ENCODE data around the gene OR10J5. TPM values are rescaled to one million over a fixed set of nuclear protein-coding genes. Genes with fewer than 3 reads are reported as not detected.

Gene OR10J5
- total RNA-seq, 4 donors from 2014 or later = not detected

DNA sequence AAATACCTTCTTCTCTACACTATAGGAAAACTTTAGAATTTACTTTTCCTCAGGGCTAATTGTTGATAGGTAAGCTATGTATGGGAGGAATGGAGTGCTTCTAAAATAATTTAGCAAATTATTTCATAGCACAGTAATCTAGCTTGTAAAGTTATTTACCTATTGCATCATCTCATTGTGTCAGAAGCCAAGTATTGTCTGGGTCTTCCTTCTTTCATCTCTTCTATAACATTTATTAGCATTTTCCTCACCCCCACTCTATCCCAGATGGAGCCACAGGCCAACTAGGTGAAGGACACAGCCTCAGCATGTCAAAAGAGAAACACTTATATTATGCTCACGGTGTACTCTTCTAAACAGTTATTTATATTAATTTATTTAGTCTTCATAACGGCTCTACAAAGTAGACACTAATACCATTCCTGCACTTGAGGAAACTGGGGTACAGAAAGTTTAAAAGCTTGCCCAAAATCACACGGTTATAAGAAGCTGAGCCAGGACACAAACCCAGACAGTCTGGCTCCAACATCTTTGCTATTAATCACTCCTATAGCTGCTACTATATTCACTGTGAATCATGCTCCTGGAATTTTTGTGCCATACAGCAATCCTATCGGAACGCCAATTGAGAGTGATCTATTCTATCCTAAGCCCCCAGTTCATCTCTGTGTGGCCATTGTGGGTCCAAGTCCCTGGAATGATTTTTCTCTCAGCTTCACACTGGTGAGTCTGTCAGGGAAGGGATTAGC, 43.1 kb downstream of the OR10J5 start:
- Histone ChIP-seq H3K27me3 (no peaks in the 10 kb centered on the region), H3K9me3 (no peaks in the 10 kb centered on the region), H3K36me3 (no peaks in the 10 kb centered on the region), H3K4me1 (no peaks in the 10 kb centered on the region), H3K27ac (no peak overlapping the region), H3K4me3 (no peak overlapping the region)
- DNase-seq = no peak
- 55 to 65% methylated on average over 5 of the region's 5 CpGs for WGBS, 2 donors
- intact Hi-C loops (cut with DNase I) = no loop called here
- no peak for TF ChIP-seq POLR2A (IDR thresholded peaks at IDR 0.05)
- TF ChIP-seq, protein P1, sequence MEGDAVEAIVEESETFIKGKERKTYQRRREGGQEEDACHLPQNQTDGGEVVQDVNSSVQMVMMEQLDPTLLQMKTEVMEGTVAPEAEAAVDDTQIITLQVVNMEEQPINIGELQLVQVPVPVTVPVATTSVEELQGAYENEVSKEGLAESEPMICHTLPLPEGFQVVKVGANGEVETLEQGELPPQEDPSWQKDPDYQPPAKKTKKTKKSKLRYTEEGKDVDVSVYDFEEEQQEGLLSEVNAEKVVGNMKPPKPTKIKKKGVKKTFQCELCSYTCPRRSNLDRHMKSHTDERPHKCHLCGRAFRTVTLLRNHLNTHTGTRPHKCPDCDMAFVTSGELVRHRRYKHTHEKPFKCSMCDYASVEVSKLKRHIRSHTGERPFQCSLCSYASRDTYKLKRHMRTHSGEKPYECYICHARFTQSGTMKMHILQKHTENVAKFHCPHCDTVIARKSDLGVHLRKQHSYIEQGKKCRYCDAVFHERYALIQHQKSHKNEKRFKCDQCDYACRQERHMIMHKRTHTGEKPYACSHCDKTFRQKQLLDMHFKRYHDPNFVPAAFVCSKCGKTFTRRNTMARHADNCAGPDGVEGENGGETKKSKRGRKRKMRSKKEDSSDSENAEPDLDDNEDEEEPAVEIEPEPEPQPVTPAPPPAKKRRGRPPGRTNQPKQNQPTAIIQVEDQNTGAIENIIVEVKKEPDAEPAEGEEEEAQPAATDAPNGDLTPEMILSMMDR (IDR thresholded peaks at IDR 0.05) = no peak

Other genes starting within 250 kb of the OR10J5 start
- gene FCER1A, start 233.7 kb downstream of the OR10J5 start, total RNA-seq = 10 to 100 TPM in 2 of 4 donors, 1 to 10 TPM in 1, not detected in 1; 4.7 to 21.4 (median 11.9) TPM
- not detected for gene OR10J4, start 103.8 kb downstream of the OR10J5 start, total RNA-seq
- not detected for gene OR10J1, start 96.3 kb downstream of the OR10J5 start, total RNA-seq
- gene APCS, start 51.8 kb upstream of the OR10J5 start, total RNA-seq = not detected
- not detected for gene CRP, start 178.6 kb upstream of the OR10J5 start, total RNA-seq
- gene DUSP23, start 245.0 kb upstream of the OR10J5 start, total RNA-seq = 100 to 1,000 TPM in 1 of 4 donors, 10 to 100 TPM in 3; 65.2 to 103 (median 91.3) TPM